Kasumi-1 (cell line): ENCODE results near the gene SERPINC1.
"Not testable (repeated sequence)": the region's sequence is repeated elsewhere in the genome, so short reads cannot be mapped to it uniquely, and the experiment has no call there.

Experiments
- DNase-seq, 2 experiments: peaks; one replicate each; lab custom pipeline; 2025; lab: John Stamatoyannopoulos, UW

The SERPINC1 gene

GRCh38 chr1:173889885-173890284 lies 27.2 kb downstream of the SERPINC1 start:
- no peak for DNase-seq

GRCh38 chr1:173888749-173889148 lies 28.4 kb downstream of the SERPINC1 start:
- no peak for DNase-seq

- DNase-seq = no peak
These were observed 29.5 kb downstream of the SERPINC1 start for GRCh38 chr1:173887627-173888026.

- DNase-seq = no peak
These were observed 30.1 kb downstream of the SERPINC1 start for GRCh38 chr1:173886746-173887611.

GRCh38 chr1:173884701-173885100 lies 32.4 kb downstream of the SERPINC1 start:
- DNase-seq = no peak

GRCh38 chr1:173881117-173881516 lies 36.0 kb downstream of the SERPINC1 start:
- not testable (repeated sequence) for DNase-seq

GRCh38 chr1:173878251-173878650 lies 38.9 kb downstream of the SERPINC1 start:
- DNase-seq = no peak

GRCh38 chr1:173876732-173877131 lies 40.4 kb downstream of the SERPINC1 start:
- no peak for DNase-seq

GRCh38 chr1:173871500-173871899 lies 45.6 kb downstream of the SERPINC1 start:
- DNase-seq = no peak

GRCh38 chr1:173871091-173871490 lies 46.0 kb downstream of the SERPINC1 start:
- no peak for DNase-seq

- DNase-seq = peak; percentile 24 to 60
These were observed 46.7 kb downstream of the SERPINC1 start for GRCh38 chr1:173870252-173871075.

- peak in 1 of 2 experiments; percentile 58 for DNase-seq
These were observed 48.1 kb downstream of the SERPINC1 start for GRCh38 chr1:173869021-173869359.

- DNase-seq = peak; percentile 87 to 88
These were observed 48.7 kb downstream of the SERPINC1 start, which contains the start of gene ZBTB37 for GRCh38 chr1:173868266-173869020. Gene ZBTB37, plus strand, starts transcription at chr1:173868380. Its CDS starts 1,846 bp downstream, at chr1:173870226.

- peak; percentile 99 for DNase-seq
These were observed 49.3 kb downstream of the SERPINC1 start, which contains the start of gene GAS5 for GRCh38 chr1:173867753-173868265. Gene GAS5, minus strand, starts transcription at chr1:173867989.

- DNase-seq = peak in 1 of 2 experiments; percentile 48
These were observed 49.9 kb downstream of the SERPINC1 start for GRCh38 chr1:173867141-173867752.

- no peak for DNase-seq
These were observed 50.6 kb downstream of the SERPINC1 start for GRCh38 chr1:173866413-173867115.

GRCh38 chr1:173865468-173866164 lies 51.5 kb downstream of the SERPINC1 start:
- no peak for DNase-seq

GRCh38 chr1:173864179-173864867 lies 52.8 kb downstream of the SERPINC1 start:
- DNase-seq = no peak
